ENCODE measurements around the gene NPR1.

The NPR1 gene

GRCh38 chr1:153728305-153729066, 50.0 kb downstream of the NPR1 start:
- DNase-seq: peak; percentile 86

DNA sequence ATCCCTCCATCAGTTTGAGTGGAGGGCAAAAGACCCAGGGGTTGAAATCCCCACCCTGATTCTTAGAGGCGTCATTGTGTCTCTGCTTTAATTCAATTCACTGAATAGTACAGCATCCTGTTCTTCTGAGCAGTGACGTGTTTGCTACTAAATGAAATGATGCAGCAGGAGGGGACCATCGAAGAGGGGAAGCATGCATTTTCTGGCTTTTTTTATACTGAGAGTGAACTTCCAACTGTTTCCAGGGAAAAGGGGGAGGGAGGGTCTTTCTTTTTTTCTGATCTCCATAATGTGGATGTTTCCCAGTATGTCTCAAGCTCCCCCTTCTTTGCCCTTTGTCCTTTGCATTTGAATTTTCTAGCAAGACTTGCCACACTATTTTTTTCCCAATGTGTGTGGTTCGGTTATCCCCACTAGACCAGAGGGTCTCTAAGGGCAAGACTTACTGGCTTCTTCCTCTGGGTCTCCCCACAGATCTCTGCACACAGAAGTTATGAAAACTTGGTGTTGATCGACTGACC, 52.0 kb downstream of the NPR1 start:
- DNase-seq: no peak

DNA sequence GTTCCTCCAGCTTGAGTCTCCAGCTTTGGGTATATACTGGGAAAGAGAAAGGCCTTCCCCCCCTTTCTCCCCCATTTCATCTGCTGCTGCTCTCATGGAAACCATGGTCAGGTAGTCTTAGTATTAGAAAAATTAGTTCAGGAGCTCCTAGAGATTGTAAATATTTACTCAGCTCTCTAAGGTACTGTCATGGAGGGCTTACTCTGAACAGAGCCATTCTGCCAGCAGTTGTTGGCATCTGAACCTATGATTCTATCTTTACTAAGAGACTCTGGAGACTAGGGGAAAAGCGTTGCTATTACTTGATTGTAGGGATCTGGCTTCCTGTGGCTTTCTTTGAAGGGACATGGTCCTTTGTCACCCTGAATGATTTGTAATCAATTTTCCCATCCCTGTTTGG, 55.5 kb downstream of the NPR1 start:
- peak; percentile 73 for DNase-seq

DNA sequence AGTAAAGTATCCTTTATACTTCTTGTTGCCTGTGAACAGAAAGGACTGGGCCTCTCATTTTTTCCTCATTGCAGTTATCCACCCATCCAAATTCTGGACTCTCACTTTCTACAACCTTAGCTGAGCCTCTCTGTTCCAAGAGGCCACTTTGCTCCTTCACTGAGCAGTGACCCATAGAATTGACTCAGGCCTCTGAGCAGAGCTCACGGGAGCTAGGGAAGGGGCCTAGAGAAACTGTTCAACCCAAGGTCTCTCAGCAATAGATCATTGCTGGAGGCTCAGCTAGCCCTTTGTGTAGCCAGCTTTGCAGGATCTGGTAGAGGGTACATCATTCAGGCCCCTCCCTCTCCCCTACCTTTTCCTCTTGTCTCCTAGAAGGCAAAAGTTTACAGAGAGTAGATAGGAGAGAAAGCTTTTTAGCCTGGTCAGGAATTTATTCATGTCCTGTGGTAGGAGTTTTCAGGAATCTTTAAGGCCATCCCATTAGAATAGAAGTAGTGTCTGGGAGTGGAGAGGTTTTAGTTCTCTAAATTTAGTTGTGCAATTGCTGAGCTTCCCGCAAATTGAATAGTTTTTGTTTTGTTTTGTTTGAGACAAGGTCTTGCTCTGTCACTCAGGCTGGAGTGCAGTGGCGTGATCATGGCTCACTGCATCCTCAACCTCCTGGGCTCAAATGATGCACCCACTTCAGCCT, 56.1 kb downstream of the NPR1 start:
- DNase-seq: peak; percentile 44

DNA sequence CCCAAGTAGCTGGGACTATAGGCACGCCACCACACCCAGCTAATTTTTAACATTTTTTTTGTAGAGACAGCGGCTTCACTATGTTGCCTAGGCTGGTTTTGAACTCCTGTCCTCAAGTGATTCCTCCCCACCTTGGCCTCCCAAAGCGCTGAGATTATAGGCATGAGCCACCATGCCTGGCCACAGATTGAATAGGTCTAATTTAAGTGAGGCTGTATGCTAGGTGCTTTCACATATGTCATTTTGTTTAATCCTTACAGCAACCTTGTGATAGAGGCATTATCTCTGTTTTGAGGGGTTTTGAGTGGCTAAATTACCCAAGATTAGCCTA, 56.6 kb downstream of the NPR1 start:
- DNase-seq: no peak

DNA sequence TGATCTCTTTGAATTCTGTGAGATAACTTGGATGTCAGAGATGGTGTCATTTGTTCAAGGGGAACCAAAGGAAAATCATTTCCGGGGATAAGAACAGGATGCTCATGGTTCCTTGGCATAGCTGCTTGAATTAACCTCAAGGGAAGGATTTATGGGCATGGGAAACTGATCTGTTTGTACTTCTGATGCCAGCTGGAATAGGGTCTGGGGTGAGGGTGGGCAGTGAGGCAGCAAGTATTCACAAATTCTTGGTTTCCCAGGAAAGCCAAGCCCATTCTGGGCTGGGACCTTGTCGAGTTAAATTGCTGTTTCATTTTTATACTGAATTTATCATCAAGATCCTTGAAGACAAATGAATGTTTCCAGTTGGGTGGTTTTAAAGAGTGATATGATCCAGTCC, 63.5 kb downstream of the NPR1 start:
- DNase-seq: no peak

- no peak for DNase-seq
These were observed 64.1 kb downstream of the NPR1 start for GRCh38 chr1:153742411-153743142.

Data from NCI-H69 (cell line).